Measurements from ENCODE around the gene LRWD1.

DNA sequence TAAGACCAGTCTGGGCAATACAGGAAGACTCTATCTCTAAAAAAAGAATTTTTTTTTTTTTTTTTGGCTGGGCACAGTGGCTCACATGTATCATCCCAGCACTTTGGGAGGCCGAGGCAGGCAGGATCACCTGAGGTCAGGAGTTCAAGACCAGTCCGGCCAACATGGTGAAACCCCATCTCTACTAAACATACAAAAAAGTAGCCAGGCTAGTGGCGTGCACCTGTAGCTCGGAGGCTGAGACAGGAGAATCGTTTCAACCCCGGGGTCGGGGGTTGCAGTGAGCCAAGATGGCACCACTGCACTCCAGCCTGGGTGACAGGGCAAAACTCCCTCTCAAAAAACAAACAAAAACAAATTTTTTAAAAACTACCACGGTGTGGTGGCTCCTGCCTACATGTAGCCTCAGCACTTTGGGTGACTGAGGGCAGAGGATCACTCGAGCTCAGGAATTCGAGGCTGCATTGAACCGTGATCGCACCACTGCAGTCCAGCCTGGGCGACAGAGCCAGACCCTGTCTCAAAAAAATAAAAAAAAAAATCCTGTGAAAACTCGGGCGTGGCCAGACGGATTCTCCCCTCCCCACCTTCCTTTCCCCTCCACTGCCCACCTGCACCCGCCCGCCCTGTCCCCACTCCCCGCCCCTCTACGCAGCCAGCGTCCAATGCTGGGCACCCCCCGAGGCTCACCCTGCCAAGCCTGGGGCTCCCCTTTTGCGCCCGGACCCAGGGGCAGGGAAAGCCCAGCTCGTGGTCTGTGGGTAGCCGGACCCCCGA is 32.2 kb upstream of the LRWD1 start:
- TF ChIP-seq EZH2 (IDR thresholded peaks at IDR 0.05; ENCODE audit: low read length, missing control alignments): no peak
- TF ChIP-seq, protein P1, sequence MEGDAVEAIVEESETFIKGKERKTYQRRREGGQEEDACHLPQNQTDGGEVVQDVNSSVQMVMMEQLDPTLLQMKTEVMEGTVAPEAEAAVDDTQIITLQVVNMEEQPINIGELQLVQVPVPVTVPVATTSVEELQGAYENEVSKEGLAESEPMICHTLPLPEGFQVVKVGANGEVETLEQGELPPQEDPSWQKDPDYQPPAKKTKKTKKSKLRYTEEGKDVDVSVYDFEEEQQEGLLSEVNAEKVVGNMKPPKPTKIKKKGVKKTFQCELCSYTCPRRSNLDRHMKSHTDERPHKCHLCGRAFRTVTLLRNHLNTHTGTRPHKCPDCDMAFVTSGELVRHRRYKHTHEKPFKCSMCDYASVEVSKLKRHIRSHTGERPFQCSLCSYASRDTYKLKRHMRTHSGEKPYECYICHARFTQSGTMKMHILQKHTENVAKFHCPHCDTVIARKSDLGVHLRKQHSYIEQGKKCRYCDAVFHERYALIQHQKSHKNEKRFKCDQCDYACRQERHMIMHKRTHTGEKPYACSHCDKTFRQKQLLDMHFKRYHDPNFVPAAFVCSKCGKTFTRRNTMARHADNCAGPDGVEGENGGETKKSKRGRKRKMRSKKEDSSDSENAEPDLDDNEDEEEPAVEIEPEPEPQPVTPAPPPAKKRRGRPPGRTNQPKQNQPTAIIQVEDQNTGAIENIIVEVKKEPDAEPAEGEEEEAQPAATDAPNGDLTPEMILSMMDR (conservative IDR thresholded peaks at IDR 0.05 in 1 of 2, IDR thresholded peaks at IDR 0.05 in 1 of 2; ENCODE audit: low read depth in 1 of 2, low read length in 2 of 2): no peak
